Ovary (tissue), 3 donors: Measurements from ENCODE around the gene EPS8L1.

Experiments
- EP300 ChIP-seq: sonication (generic); formaldehyde crosslinking; IDR thresholded peaks from one replicate; pipeline ENCODE4 v1.6.1; 2017; ENCODE audit warnings: antibody characterized with exemption
- POLR2A ChIP-seq: fragments of 450-650 bp; IDR thresholded peaks from one replicate; pipeline ENCODE4 v1.6.1; 2017; ENCODE audit warnings: antibody characterized with exemption, mild to moderate bottlenecking, moderate library complexity
- TF ChIP-seq, protein P1 (sequence below), 3 donors: fragments of 450-650 bp in 2 of 3; fragments of 200-600 bp in 1 of 3; IDR thresholded peaks; one replicate each; pipeline versions ENCODE4 v1.5.1 to v1.8.0; 2016 to 2022; ENCODE audit warnings: antibody characterized with exemption in 3 of 3, mild to moderate bottlenecking in 1 of 3
- donor health status: DM: no; HTN: no; CAD: no.

DNA sequence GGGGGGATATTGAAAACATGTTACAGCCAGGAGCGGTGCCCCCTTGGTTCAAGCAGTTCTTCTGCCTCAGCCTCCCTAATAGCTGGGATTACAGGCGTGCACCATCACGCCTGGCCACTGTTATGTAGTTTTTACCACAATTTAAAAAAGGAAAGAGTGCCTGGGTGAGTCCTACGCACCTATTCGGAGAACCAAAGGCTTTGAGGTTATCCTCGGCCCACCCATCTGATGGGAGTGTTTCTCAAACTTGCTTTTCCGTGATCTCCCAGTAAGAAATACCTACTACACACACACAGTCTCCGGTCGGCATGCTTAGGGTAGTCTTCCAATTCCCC is 33.4 kb upstream of the EPS8L1 start:
- TF ChIP-seq, protein P1, sequence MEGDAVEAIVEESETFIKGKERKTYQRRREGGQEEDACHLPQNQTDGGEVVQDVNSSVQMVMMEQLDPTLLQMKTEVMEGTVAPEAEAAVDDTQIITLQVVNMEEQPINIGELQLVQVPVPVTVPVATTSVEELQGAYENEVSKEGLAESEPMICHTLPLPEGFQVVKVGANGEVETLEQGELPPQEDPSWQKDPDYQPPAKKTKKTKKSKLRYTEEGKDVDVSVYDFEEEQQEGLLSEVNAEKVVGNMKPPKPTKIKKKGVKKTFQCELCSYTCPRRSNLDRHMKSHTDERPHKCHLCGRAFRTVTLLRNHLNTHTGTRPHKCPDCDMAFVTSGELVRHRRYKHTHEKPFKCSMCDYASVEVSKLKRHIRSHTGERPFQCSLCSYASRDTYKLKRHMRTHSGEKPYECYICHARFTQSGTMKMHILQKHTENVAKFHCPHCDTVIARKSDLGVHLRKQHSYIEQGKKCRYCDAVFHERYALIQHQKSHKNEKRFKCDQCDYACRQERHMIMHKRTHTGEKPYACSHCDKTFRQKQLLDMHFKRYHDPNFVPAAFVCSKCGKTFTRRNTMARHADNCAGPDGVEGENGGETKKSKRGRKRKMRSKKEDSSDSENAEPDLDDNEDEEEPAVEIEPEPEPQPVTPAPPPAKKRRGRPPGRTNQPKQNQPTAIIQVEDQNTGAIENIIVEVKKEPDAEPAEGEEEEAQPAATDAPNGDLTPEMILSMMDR (IDR thresholded peaks at IDR 0.05), result no peak
- TF ChIP-seq POLR2A, result no peak
- no peak for TF ChIP-seq EP300
